Central memory CD4-positive, alpha-beta T cell (primary cell): ENCODE data around the gene ACAP1.
A peak's percentile ranks its signal among the peaks of the same experiment; 100 is the strongest.

Experiments
- DNase-seq: peaks from one replicate; pipeline ENCODE4 v3.0.0; 2022

The ACAP1 gene

DNA sequence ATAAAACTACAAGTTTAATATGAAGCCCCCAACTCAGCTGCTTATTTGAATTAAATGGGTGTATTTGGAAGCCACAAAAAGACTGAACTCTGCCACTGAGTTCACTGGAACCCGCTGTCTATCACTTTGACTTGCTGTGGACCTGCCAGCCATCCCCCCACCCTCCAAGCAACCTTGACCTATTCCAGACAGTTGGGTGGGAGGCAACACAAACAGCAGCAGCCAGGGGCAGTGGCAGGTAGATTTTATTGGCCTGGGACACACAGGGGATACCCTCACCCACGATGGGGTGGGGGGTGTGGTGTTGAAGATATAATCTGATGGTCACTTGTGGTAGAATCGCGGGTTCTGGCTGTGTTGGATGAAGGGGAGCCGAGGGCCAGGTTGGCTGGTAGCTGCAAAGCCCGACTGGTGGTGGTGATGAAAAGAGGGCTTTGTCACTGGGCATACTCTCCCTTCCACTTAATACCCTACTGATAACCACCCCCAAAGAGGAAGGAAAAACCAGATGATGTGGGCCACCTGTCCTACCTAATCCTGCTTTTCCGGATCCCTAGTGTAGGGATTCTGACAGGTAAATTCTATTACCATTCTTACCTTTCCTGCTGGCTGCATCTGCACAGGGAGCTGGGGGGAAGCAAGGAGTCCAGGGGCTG is 23.8 kb upstream of the ACAP1 start:
- no peak for DNase-seq

DNA sequence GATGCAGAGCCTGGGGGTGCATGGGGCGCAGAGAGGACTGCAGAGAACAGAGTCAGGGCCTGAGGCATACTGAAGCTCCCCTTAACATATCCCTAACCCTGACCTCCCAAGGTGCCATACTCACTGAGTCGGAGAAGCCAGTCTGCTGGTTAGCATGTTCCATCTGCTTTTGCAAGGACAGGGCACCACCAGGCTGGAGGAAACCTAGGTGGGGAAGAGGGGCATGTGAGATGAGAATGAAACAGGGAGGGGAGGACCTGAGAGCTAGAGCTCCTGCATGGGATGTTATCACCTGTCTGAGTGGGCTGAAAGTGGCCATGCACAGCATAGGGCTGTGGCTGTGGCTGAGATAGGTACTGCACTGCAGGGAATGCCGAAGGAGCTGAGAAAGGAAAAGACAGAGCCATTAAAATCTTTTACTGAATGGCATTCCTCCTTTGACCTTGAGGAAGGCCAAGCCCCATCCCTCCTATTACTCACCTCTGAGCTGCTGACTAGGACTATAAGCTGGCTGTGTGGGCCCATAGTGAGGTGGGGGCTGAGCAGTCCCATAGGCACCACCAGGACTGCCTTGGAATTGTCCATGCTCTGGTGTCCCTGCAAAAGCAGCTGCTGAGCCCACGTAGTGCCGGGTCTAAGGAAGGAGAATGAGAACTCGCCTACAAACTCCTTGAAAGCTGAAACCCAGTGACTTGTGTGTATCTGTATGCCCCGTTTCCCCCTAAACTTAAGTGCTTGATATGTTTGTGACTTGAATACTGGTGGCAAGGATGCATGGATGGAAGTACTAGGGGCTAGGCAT is 23.0 kb upstream of the ACAP1 start:
- no peak for DNase-seq

DNA sequence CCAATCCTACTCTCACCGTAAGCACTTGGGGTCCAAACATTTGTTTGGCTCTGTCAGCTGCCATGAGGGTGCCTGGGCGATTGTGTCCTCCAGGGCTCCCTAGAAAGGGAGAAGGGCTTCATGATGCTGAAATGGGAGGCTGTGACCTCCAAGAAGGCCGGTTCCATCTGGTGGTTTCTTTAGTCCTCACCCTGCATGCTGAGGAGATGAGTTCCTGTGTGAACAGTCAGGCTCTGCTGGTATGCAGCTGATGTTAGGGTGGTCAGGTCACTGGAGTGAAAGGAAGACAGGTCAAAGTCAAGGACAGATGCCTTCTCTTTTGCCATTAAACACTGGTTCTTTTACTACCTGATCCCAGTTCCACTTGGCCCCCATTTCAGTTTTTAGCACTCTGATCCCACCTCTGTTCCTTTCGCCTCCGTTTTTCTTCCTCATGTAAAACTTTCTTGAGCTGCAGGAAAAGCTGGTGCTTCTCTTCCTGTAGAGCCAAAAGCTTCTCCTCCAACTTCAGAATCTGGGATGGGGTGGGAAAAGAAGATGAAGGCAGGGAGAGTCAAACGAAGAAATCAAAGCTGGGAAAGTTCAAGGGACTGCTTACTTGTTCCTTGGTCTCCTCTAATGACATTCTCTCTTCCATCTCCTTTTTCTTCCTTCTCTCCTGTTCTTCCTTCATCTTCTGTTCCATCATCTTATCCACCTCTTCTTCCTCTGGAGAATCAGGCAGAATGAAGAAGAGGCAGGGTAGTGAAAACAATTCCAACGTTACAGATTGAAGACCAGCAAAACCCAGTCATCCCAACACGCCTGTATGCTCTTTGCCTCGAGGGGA is 22.2 kb upstream of the ACAP1 start:
- DNase-seq = no peak

DNA sequence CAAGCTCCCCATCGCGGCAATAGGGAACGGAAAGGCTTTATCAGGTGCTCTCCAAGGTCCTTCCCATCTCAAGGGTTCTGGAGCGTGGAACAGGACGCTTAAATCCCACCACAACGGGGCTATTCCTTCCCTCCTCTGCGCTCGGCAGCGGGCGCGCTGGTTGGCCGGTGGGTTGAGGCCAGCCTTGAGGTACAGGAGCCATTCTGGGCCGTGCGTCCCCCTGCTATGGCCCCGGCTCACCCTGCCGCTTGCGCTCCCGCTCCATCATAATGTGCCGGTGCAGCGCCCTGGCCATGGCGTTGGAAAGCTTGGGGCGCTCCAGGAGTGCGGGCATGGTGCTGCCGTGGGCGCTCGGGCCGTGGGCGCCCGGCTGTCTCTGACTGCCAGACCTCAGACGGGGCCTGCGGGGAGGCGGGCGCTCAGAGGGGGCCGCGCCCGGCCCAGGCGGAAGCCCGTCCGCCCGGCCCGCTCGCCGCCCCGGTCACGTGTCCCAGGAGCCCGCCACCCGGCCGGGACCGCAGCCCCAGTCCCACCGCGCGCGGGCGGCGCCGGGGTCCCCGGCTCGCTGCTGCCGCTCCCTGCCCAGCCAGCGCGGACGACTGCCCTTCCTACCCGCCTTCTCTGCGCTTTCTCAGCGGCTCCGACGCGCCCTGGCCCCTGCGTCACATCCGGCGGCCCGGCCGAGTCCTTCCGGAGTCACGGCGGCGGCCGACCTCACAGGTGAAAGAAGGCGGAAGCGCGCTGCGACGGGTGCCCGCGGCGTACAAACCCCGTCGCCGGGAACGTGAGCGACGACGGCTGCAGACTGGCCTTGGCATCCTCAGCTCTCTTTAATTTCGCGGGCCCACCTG is 21.4 kb upstream of the ACAP1 start, which contains the start of gene GPS2:
Gene GPS2, minus strand, starts transcription at position 642 of the 851 bp plus-strand sequence. Its CDS starts 308 bp downstream, at position 334.
- DNase-seq = peak; percentile 91

DNA sequence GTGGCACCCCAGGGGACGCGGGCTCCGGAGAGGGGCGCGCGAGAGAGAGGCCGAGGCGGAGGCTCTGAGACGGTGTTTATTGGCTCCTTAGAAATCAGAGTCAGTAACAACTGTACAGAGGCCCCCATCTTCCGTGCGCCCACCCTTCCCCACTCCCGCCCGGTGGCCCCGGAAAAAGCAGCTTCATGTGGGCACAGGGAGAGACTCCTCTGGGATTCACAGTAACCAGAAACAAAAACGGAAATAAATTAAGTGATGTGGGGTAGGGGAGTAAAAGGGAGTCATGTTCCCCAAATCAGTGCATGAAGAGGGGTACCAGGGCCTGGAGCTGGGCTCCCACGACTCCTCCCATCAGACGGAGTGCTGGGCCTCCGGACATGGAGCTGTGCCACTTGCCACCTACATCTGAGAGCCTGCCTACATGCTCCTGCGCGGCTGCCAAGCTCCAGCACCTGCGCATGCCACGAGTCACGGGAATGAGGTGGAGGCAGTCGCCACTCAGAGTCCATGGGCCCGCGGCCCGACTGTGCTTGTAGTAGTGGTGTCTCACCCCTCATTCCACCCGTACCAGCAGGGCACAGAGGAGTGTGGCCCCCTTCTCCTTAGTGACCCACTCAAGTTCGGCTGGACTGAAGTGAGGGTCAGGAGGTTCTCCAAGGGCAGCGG is 20.6 kb upstream of the ACAP1 start:
- no peak for DNase-seq

DNA sequence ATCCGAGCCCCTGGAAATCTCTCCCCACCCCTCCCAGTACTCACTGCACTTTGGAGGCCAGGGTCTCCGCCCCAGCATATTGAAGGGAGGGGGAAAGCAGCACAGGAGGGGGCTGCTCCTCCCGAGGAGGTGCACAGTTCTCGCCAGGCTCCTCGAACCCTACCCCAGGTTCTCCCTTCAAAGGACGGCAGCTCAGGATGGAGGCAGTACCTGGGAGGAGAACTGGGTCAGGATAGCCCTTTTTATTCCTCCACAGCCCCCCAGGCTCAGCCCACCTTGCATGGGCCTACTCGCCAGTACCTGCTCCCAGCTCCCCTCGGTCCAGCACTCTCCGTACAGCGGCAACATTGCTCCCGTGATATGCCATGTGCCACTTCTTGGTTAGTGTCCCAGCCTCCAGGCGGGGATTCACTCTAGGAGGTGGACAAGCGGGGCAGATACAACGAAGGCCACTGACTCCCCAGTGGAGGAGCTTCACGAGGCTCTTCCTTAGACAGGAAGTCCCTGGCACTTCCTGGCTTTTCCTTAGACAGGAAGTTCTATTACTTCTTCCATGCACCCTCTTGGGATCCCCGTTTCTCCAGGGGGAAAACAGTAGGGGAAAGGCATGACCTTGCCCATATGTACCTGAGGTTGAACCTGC is 19.0 kb upstream of the ACAP1 start:
- no peak for DNase-seq

GRCh38 chr17:7318121-7318860 is 18.0 kb upstream of the ACAP1 start:
- no peak for DNase-seq

DNA sequence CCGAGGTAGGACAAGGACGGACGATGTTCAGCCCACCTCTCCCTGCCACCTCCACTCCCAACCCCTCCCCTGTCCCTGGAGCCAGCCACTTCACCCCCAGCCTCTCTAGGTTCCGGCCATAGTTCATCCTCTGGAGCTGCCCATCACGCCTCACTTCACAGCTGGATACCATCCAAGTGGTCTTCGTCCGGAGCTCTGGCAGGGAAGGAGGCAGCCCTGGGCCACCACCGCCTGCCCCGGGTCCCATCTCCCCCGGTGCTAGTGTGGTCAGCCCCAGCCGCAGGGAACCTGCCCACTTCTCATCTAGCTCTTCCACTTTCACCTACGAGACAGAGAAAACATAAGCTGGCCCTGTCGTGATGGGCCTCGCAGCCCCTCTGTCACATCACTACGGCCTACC is 14.9 kb upstream of the ACAP1 start:
- no peak for DNase-seq

- no peak for DNase-seq
These were observed 13.7 kb upstream of the ACAP1 start for GRCh38 chr17:7322520-7323194.

- DNase-seq = peak; percentile 55
These were observed 12.4 kb upstream of the ACAP1 start for GRCh38 chr17:7323731-7324437.

DNA sequence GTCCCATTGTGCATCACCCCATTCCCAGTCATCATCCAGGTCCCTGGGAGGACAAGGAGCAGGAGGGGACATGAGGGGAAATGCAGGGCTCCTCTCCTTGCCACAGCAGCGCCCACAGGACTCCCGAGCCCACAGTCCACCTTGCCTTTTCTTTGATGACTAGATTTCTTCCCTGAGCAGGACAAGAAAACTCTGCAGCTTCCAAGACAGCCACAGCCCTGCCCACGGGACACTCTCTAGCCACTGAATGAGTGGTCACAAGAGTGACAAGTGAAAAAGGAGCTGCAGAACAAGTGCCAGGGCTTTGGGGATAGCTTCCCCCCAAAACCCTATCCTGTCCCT is 11.9 kb upstream of the ACAP1 start:
- DNase-seq = no peak

GRCh38 chr17:7325031-7325528 is 11.2 kb upstream of the ACAP1 start:
- no peak for DNase-seq

DNA sequence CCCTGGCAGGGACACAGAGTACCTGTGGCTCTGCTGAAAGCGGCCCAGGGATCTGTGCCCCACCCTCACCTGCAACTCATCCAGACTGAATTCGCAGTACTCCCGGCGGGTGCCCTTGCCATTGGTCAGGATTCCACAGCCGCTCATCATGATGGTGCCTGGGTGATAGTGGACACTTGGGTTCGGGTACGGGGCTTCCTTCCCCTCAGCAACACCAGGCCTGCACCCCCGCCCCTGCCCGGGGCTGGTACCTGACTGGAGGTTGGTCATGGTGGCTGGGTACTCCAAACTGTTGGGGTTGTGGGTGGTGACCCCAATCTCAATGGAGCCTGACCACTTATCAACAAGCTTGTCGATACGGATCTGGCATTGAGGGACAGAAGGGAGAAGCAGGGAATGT is 10.1 kb upstream of the ACAP1 start:
- no peak for DNase-seq

- DNase-seq = no peak
These were observed 9.3 kb upstream of the ACAP1 start for GRCh38 chr17:7327056-7327455.

DNA sequence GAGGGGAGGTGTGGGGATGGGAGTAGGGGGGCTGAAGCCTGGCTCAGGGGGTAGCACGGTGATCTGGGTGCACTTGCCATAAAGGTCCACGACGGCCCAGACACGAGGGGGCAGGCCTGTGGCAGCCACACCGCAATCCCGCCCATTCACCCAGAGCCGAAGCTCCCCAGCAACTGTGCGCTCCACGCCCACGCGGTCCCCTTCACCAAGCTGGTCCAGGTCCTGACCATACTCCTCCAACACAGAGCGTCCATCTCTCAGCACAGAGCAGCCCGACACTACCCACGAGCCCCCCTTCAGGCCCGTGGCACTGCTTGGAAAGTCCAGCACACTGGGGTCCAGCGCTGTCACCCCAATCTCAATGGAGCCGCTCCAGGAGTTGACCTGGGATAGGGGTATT is 8.8 kb upstream of the ACAP1 start:
- no peak for DNase-seq

DNA sequence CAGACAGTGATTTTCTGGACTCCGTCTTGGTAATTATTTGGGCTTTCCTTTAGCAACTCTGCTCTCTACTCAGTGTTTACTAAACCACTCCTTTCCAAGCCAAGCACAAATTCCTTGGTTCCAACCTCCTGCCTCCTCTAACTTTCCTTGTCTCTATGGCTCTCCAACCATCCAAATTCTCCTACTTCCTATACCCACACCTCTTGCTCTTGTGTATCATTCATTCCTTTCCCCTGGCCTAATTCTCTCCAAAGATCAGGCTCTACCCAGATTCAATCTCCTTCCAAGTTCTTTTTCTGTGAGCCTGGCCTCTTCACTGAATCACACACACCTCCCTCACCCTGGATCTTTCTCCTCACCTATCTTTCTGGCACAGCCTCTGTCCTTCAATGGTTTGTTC is 8.3 kb upstream of the ACAP1 start:
- DNase-seq = no peak

GRCh38 chr17:7328840-7329373 is 7.4 kb upstream of the ACAP1 start, which contains the start of gene NEURL4:
TSS of gene NEURL4 (minus strand) at chr17:7329335. CDS start at chr17:7329312, 23 bp downstream.
- DNase-seq = no peak

- peak; percentile 97 for DNase-seq
These were observed 6.8 kb upstream of the ACAP1 start for GRCh38 chr17:7329374-7329996.
